ENCODE results near the gene ID3. TPM values are rescaled to one million over a fixed set of nuclear protein-coding genes. Genes with fewer than 3 reads are reported as not detected.

Gene ID3
- total and polyA plus RNA-seq, 8 donors, result 79.4 to 1,101 (median 129) TPM

- 31 to 49% (median 33%) methylated on average over 10 of the region's 10 CpGs for WGBS, 5 donors
- intact Hi-C loops (cut with DNase I; ENCODE audit: low total_unique reads), result no loop called here
- DNase-seq, result no peak
- no peak overlapping the region for H3K4me3 ChIP-seq
- H3K27me3 ChIP-seq, result peaks cover 0 to 16% (median 8%) of the 10 kb centered on the region in 3 donors
- H3K9me3 ChIP-seq, result no peaks in the 10 kb centered on the region
- H3K4me1 ChIP-seq, result peaks cover 52 to 80% (median 61%) of the 10 kb centered on the region in 4 donors
- no peaks in the 10 kb centered on the region for H3K36me3 ChIP-seq
- peak overlapping the region; percentile 53 to 97 (median 97) for H3K27ac ChIP-seq
- TF ChIP-seq EP300 (IDR thresholded peaks at IDR 0.05), result no peak
These were observed 5.3 kb upstream of the ID3 start for GRCh38 chr1:23564529-23565122.

GRCh38 chr1:23563755-23564374 is 4.6 kb upstream of the ID3 start:
- TF ChIP-seq EP300 (IDR thresholded peaks at IDR 0.05) (no peak), POLR2A (IDR thresholded peaks at IDR 0.05) (no peak), POLR2AphosphoS5 (IDR thresholded peaks at IDR 0.05) (no peak), CTCF (IDR thresholded peaks at IDR 0.05) (no peak)
- peak in 1 of 2 donors; percentile 20 for DNase-seq
- peaks cover 51 to 76% (median 58%) of the 10 kb centered on the region in 4 donors for H3K4me1 ChIP-seq

GRCh38 chr1:23563003-23563402 is 3.7 kb upstream of the ID3 start:
- H3K36me3 ChIP-seq, result peaks cover 0 to 3% (median under 1%) of the 10 kb centered on the region in 4 donors
- WGBS, 5 donors, result 75 to 78% (median 76%) methylated on average over 9 of the region's 9 CpGs
- H3K9me3 ChIP-seq, result no peaks in the 10 kb centered on the region
- H3K4me3 ChIP-seq, result no peak overlapping the region
- peaks cover 0 to 3% (median 3%) of the 10 kb centered on the region in 3 donors for H3K27me3 ChIP-seq
- peaks cover 42 to 77% (median 62%) of the 10 kb centered on the region in 4 donors for H3K4me1 ChIP-seq
- intact Hi-C loops (cut with DNase I; ENCODE audit: low total_unique reads), result no loop called here
- no peak for DNase-seq
- TF ChIP-seq POLR2A (IDR thresholded peaks at IDR 0.05), result no peak
- TF ChIP-seq CTCF (IDR thresholded peaks at IDR 0.05), result no peak
- TF ChIP-seq POLR2AphosphoS5 (IDR thresholded peaks at IDR 0.05), result no peak
- TF ChIP-seq EP300 (IDR thresholded peaks at IDR 0.05), result no peak
- peak overlapping the region; percentile 38 to 97 (median 97) for H3K27ac ChIP-seq

More at GRCh38 chr1:23563755-23564374, 4.6 kb upstream of the ID3 start:
- Histone ChIP-seq H3K27ac (peak overlapping the region in 4 of 5 donors; percentile 96 to 97 (median 97)), H3K27me3 (peaks cover 0 to 11% (median 8%) of the 10 kb centered on the region in 3 donors), H3K9me3 (no peaks in the 10 kb centered on the region), H3K4me3 (no peak overlapping the region), H3K36me3 (no peaks in the 10 kb centered on the region)
- intact Hi-C loops (cut with DNase I; ENCODE audit: low total_unique reads), result no loop called here
- WGBS, 5 donors, result 70 to 84% (median 82%) methylated on average over 3 of the region's 3 CpGs

- Histone ChIP-seq H3K9me3 (no peaks in the 10 kb centered on the region), H3K36me3 (peaks cover 0 to 8% (median 2%) of the 10 kb centered on the region in 4 donors), H3K27ac (peak overlapping the region; percentile 77 to 97 (median 97)), H3K4me3 (no peak overlapping the region), H3K4me1 (peaks cover 41 to 76% (median 64%) of the 10 kb centered on the region in 4 donors), H3K27me3 (no peaks in the 10 kb centered on the region)
- 1 to 8% (median 4%) methylated on average over 19 of the region's 19 CpGs for WGBS, 5 donors
- DNase-seq, result peak; percentile 93 to 98
- peak; percentile 70 for TF ChIP-seq EP300 (IDR thresholded peaks at IDR 0.05)
- peak; percentile 82 to 93 (median 88) for TF ChIP-seq POLR2AphosphoS5 (IDR thresholded peaks at IDR 0.05)
- no peak for TF ChIP-seq POLR2A (IDR thresholded peaks at IDR 0.05)
- intact Hi-C loops (cut with DNase I; ENCODE audit: low total_unique reads), result no loop called here
These were observed 3.0 kb upstream of the ID3 start for GRCh38 chr1:23562137-23562876.

- intact Hi-C loops (cut with DNase I; ENCODE audit: low total_unique reads), result no loop called here
- Histone ChIP-seq H3K4me1 (peaks cover 42 to 78% (median 67%) of the 10 kb centered on the region in 4 donors), H3K36me3 (peaks cover 0 to 8% (median 2%) of the 10 kb centered on the region in 4 donors), H3K27ac (peak overlapping the region; percentile 77 to 97 (median 97)), H3K4me3 (peak overlapping the region in 2 of 4 donors; percentile 2 to 4), H3K27me3 (no peaks in the 10 kb centered on the region), H3K9me3 (no peaks in the 10 kb centered on the region)
- DNase-seq, result no peak
- WGBS, 5 donors, result 34 to 44% (median 37%) methylated on average over 2 of the region's 2 CpGs
- TF ChIP-seq POLR2AphosphoS5 (IDR thresholded peaks at IDR 0.05) (no peak), CTCF (IDR thresholded peaks at IDR 0.05) (no peak), POLR2A (IDR thresholded peaks at IDR 0.05) (no peak), EP300 (IDR thresholded peaks at IDR 0.05) (no peak)
These were observed 2.5 kb upstream of the ID3 start for GRCh38 chr1:23561813-23562100.

All from stomach (tissue), 9 donors.